ENCODE data around the gene KLRK1. TPM values are rescaled to one million over a fixed set of nuclear protein-coding genes. Genes with fewer than 3 reads are reported as not detected.

KLRK1 gene
- total and polyA plus RNA-seq, 2 of the 4 experiments (the other 2 are of a cell fraction), result not detected

- Histone ChIP-seq H3K9me1 (ENCODE audit: insufficient read depth, low read length) (no peaks in the 10 kb centered on the region), H2AFZ (replicated peaks; ENCODE audit: low read length, poor library complexity) (no peak overlapping the region), H2BK20ac (ENCODE audit: low read depth, low read length) (no peak overlapping the region), H3K18ac (ENCODE audit: low read depth, low read length) (no peak overlapping the region), H3K79me1 (ENCODE audit: low read depth in 1 of 2, low read length in 2 of 2) (no peaks in the 10 kb centered on the region), H2AK9ac (replicated peaks; ENCODE audit: low read depth, low read length, poor library complexity) (no peak overlapping the region), H3K9ac (ENCODE audit: low read depth, low read length) (no peak overlapping the region), H3K27ac (ENCODE audit: insufficient read depth, low read length) (no peak overlapping the region), H3K23ac (ENCODE audit: low read depth, low read length) (no peak overlapping the region), H2AK5ac (ENCODE audit: low read depth, low read length) (no peak overlapping the region), H4K8ac (ENCODE audit: low read depth in 2 of 2, low read length in 2 of 2) (no peak overlapping the region), H4K5ac (ENCODE audit: low read depth, low read length) (no peak overlapping the region), H3K4me1 (ENCODE audit: control insufficient read depth, insufficient read depth, low read length) (peaks cover 8% of the 10 kb centered on the region; the same call in 1 of the 2 replicates), H3K4ac (ENCODE audit: low read depth, low read length) (no peak overlapping the region), H4K20me1 (ENCODE audit: insufficient read depth, low read length) (no peaks in the 10 kb centered on the region), H3K9me3 (ENCODE audit: control insufficient read depth, insufficient read depth, low read length) (no peaks in the 10 kb centered on the region), H3K14ac (replicated peaks; ENCODE audit: low read depth, low read length) (no peak overlapping the region), H4K91ac (ENCODE audit: insufficient read depth, low read depth, low read length) (no peak overlapping the region), H3K56ac (ENCODE audit: extremely low read depth, insufficient read depth, low read length) (no peak overlapping the region), H3K36me3 (ENCODE audit: control insufficient read depth, insufficient read depth, low read length) (no peaks in the 10 kb centered on the region), H2BK5ac (ENCODE audit: low read depth, low read length, poor library complexity, severe bottlenecking) (no peak overlapping the region), H3K4me2 (ENCODE audit: low read depth, low read length) (no peak overlapping the region), H2BK120ac (ENCODE audit: low read depth, low read length) (no peak overlapping the region), H2BK15ac (ENCODE audit: low read depth, low read length) (no peak overlapping the region), H3K27me3 (ENCODE audit: control insufficient read depth, insufficient read depth, low read length) (no peaks in the 10 kb centered on the region), H3K4me3 (ENCODE audit: insufficient read depth, low read depth, low read length) (no peak overlapping the region)
- TF ChIP-seq CTCF (conservative IDR thresholded peaks at IDR 0.05; ENCODE audit: low read depth, low read length) (no peak), POLR2A (IDR thresholded peaks at IDR 0.05; ENCODE audit: low read depth, low read length) (no peak), RCOR1 (IDR thresholded peaks at IDR 0.05; ENCODE audit: insufficient replicate concordance, low read length) (no peak), MXI1 (IDR thresholded peaks at IDR 0.05; ENCODE audit: borderline replicate concordance, low read depth, low read length) (no peak), SMC3 (IDR thresholded peaks at IDR 0.05; ENCODE audit: low read depth, low read length) (no peak), CEBPB (IDR thresholded peaks at IDR 0.05; ENCODE audit: low read depth, low read length) (no peak), RAD21 (IDR thresholded peaks at IDR 0.05; ENCODE audit: low read length) (no peak), ELK1 (IDR thresholded peaks at IDR 0.05; ENCODE audit: borderline replicate concordance, low read depth, low read length) (no peak), NFE2L2 (IDR thresholded peaks at IDR 0.05; ENCODE audit: low read depth, low read length) (no peak), MAZ (IDR thresholded peaks at IDR 0.05; ENCODE audit: borderline replicate concordance, low read depth, low read length) (no peak), MAFK (IDR thresholded peaks at IDR 0.05; ENCODE audit: low read depth, low read length) (no peak), USF2 (IDR thresholded peaks at IDR 0.05; ENCODE audit: low read depth, low read length) (no peak)
- WGBS, 2 experiments (ENCODE audit: extremely low coverage in 2 of 2, insufficient read length in 1 of 2), result 71% methylated on average over 3 of the region's 5 CpGs; no CpG with 5 or more reads in 1 of the 2 experiments
- no peak for ATAC-seq (ENCODE audit: low read depth)
- dilution Hi-C loops (cut with HindIII; ENCODE audit: low sequenced_read_pairs, unreplicated experiment) (no loop called here), intact Hi-C loops (cut with micrococcal nuclease) (no loop called here), in situ Hi-C loops (cut with MboI; ENCODE audit: low sequenced_read_pairs) (no loop called here)
- ChIA-PET POLR2A (ENCODE audit: unreplicated experiment) (no interaction called here), CTCF (no interaction called here)
- no TSS peak for BruUV-seq (replicated peaks)
- DNase-seq, result no peak
Observed at GRCh38 chr12:10358131-10358530, 31.7 kb downstream of the KLRK1 start.
